PC-9 (cell line): ENCODE measurements around the gene TRIM44.

ENCODE experiments used
- EZH2 ChIP-seq: fragments of 200-600 bp; sonication (generic); IDR thresholded peaks from 2 replicates; pipeline ENCODE4 v1.8.0; 2017; ENCODE audit warnings: antibody characterized with exemption, low read depth
- TF ChIP-seq, protein P1 (sequence below): fragments of 200-600 bp; sonication (generic); conservative IDR thresholded peaks from 2 replicates; pipeline ENCODE4 v1.6.1; 2017; ENCODE audit warnings: mixed run types, antibody characterized with exemption, mild to moderate bottlenecking, moderate library complexity

DNA sequence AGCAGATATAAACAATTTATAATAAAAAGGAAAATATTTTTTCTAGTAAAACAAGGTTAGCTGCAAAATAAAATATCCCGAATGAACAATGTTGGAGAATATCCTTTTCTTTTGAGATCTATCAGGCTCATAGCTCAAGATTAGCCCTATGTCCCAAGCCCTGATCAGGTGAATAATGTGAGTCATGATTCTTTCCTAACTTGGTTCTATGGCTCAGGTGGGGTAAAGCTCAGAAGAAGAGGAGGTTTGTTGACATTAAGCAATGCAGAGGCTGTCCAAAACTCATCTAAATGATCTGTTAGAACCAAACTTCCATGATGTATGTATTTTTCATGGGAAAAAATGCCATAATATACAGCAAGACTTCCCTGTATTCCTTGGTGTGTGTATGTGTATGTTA lies 86.1 kb downstream of the TRIM44 start:
- TF ChIP-seq, protein P1, sequence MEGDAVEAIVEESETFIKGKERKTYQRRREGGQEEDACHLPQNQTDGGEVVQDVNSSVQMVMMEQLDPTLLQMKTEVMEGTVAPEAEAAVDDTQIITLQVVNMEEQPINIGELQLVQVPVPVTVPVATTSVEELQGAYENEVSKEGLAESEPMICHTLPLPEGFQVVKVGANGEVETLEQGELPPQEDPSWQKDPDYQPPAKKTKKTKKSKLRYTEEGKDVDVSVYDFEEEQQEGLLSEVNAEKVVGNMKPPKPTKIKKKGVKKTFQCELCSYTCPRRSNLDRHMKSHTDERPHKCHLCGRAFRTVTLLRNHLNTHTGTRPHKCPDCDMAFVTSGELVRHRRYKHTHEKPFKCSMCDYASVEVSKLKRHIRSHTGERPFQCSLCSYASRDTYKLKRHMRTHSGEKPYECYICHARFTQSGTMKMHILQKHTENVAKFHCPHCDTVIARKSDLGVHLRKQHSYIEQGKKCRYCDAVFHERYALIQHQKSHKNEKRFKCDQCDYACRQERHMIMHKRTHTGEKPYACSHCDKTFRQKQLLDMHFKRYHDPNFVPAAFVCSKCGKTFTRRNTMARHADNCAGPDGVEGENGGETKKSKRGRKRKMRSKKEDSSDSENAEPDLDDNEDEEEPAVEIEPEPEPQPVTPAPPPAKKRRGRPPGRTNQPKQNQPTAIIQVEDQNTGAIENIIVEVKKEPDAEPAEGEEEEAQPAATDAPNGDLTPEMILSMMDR = no peak
- no peak for TF ChIP-seq EZH2
